Measurements from ENCODE around the gene LY6G6C. TPM values are rescaled to one million over a fixed set of nuclear protein-coding genes. Genes with fewer than 3 reads are reported as not detected.

Gene LY6G6C
- total and polyA plus RNA-seq, 10 of the 15 experiments (the other 5 are each of a cell fraction or from before 2014, with no cell fraction given), result not detected

DNA sequence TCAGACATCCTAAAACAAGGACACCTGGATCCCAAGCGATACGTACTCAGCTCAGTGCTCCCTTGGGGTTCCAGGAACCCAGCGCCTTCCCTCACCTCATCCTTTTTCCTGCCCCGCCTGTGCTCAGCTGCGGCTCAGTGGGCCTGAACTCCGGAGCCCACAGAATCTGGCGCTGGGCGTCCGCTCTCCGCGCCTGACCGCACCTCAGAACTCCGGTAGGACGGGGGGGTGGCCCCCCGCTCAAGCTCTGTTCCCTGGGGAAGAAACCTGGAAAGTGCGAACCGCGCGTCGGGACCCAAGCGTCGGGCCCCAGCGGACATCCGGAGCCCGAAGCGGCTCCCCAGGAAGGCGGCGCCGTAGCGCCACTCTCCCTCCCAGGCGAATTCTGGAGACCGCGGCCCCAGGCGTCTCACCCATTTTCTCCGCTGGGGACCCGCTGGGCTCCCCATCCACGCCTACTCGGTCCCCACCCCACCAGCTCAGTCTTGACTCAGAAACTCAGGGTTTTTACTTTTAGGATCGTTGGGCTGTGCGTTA is 40.3 kb downstream of the LY6G6C start (continued):
- TF ChIP-seq, protein P1, sequence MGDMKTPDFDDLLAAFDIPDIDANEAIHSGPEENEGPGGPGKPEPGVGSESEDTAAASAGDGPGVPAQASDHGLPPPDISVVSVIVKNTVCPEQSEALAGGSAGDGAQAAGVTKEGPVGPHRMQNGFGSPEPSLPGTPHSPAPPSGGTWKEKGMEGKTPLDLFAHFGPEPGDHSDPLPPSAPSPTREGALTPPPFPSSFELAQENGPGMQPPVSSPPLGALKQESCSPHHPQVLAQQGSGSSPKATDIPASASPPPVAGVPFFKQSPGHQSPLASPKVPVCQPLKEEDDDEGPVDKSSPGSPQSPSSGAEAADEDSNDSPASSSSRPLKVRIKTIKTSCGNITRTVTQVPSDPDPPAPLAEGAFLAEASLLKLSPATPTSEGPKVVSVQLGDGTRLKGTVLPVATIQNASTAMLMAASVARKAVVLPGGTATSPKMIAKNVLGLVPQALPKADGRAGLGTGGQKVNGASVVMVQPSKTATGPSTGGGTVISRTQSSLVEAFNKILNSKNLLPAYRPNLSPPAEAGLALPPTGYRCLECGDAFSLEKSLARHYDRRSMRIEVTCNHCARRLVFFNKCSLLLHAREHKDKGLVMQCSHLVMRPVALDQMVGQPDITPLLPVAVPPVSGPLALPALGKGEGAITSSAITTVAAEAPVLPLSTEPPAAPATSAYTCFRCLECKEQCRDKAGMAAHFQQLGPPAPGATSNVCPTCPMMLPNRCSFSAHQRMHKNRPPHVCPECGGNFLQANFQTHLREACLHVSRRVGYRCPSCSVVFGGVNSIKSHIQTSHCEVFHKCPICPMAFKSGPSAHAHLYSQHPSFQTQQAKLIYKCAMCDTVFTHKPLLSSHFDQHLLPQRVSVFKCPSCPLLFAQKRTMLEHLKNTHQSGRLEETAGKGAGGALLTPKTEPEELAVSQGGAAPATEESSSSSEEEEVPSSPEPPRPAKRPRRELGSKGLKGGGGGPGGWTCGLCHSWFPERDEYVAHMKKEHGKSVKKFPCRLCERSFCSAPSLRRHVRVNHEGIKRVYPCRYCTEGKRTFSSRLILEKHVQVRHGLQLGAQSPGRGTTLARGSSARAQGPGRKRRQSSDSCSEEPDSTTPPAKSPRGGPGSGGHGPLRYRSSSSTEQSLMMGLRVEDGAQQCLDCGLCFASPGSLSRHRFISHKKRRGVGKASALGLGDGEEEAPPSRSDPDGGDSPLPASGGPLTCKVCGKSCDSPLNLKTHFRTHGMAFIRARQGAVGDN (IDR thresholded peaks at IDR 0.05), result 0 out of 2 replicates have a peak, but pooled peaks have one; percentile 49
- TF ChIP-seq RELB (IDR thresholded peaks at IDR 0.05; ENCODE audit: low read depth) (peak; percentile 64), HSF1 (IDR thresholded peaks at IDR 0.05; ENCODE audit: low read depth, low read length) (no peak), IKZF2 (IDR thresholded peaks at IDR 0.05) (peak; percentile 49 to 62), IKZF1 (conservative IDR thresholded peaks at IDR 0.05) (peak; percentile 89), TAF1 (IDR thresholded peaks at IDR 0.05; ENCODE audit: borderline replicate concordance, low read depth, low read length) (0 out of 2 replicates have a peak, but pooled peaks have one; percentile 6), DPF2 (IDR thresholded peaks at IDR 0.05) (0 out of 2 replicates have a peak, but pooled peaks have one; percentile 36)

Measured in GM12878 (cell line).